Caco-2 (cell line): ENCODE measurements around the gene CSMD2. TPM values are rescaled to one million over a fixed set of nuclear protein-coding genes. Genes with fewer than 3 reads are reported as not detected.

Experiments used
- BruUV-seq: library from RNA; stranded (reverse); fragments of 400-500 nt; replicated peaks from 2 replicates; lab custom pipeline; 2021; lab: Mats Ljungman, UMichigan
- CTCF ChIA-PET: fragments of 300-600 bp; sonication (Branson Sonifier 250); formaldehyde crosslinking; loops from one replicate; lab custom pipeline; 2022; ENCODE audit warnings: antibody characterized with exemption; lab: Charles Lee
- POLR2A ChIA-PET: fragments of 300-600 bp; sonication (Branson Sonifier 250); formaldehyde crosslinking; loops from one replicate; lab custom pipeline; 2022; ENCODE audit warnings: antibody characterized with exemption; lab: Charles Lee
- DNase-seq, 2 experiments: peaks; one replicate each; pipeline versions ENCODE4 v3.0.0 to v3.0.0-alpha.2; 2020 to 2022
- H3K27me3 ChIP-seq: replicated peaks from 2 replicates; pipeline ENCODE4 v1.6.0; 2011; ENCODE audit warnings: low read length; ENCODE audit not compliant: control insufficient read depth, insufficient read depth
- H3K36me3 ChIP-seq: 2 replicates; pipeline ENCODE4 v1.5.1; 2011; ENCODE audit warnings: low read length; ENCODE audit not compliant: control insufficient read depth, insufficient read depth
- H3K4me1 ChIP-seq: fragments of 250-450 bp; sonication (Bioruptor Pico); 2 replicates; pipeline ENCODE4 v1.5.1; 2020; ENCODE audit warnings: mild to moderate bottlenecking
- H3K4me3 ChIP-seq: 2 replicates; pipeline ENCODE4 v1.5.1; 2011; ENCODE audit warnings: low read depth, mild to moderate bottlenecking, control low read depth, low read length
- H3K9me3 ChIP-seq: fragments of 250-450 bp; sonication (Bioruptor Pico); 2 replicates; pipeline ENCODE4 v1.5.1; 2020; ENCODE audit warnings: mild to moderate bottlenecking, moderate library complexity
- H3K27ac Mint-ChIP-seq: one replicate; pipeline ENCODE4 v1.8.0; 2022; ENCODE audit warnings: mixed read lengths; ENCODE audit not compliant: unreplicated experiment
- H3K27me3 Mint-ChIP-seq: one replicate; pipeline ENCODE4 v1.8.0; 2022; ENCODE audit warnings: mixed read lengths; ENCODE audit not compliant: insufficient read depth, unreplicated experiment
- H3K36me3 Mint-ChIP-seq: one replicate; pipeline ENCODE4 v1.8.0; 2022; ENCODE audit warnings: mild to moderate bottlenecking, mixed read lengths; ENCODE audit not compliant: insufficient read depth, unreplicated experiment
- H3K4me1 Mint-ChIP-seq: one replicate; pipeline ENCODE4 v1.8.0; 2022; ENCODE audit warnings: low read depth, mixed read lengths; ENCODE audit not compliant: unreplicated experiment
- H3K4me3 Mint-ChIP-seq: one replicate; pipeline ENCODE4 v1.8.0; 2022; ENCODE audit warnings: mild to moderate bottlenecking, moderate library complexity, mixed read lengths; ENCODE audit not compliant: unreplicated experiment
- H3K9me3 Mint-ChIP-seq: one replicate; pipeline ENCODE4 v1.8.0; 2022; ENCODE audit warnings: mixed read lengths; ENCODE audit not compliant: unreplicated experiment
- CTCF ChIP-seq, 2 experiments: fragments of 200-600 bp in 1 of 2; IDR thresholded peaks; 1 replicate in 1 of 2; 2 replicates in 1 of 2; pipeline versions ENCODE4 v1.5.1 to v1.8.0; 2011 to 2022; ENCODE audit warnings: antibody characterized with exemption in 1 of 2, control low read depth in 1 of 2, inconsistent platforms in 1 of 2, low read depth in 1 of 2, low read length in 1 of 2, mild to moderate bottlenecking in 1 of 2, moderate library complexity in 1 of 2; ENCODE audit not compliant: insufficient read depth in 1 of 2, severe bottlenecking in 1 of 2, unreplicated experiment in 1 of 2
- intact Hi-C: fragments of 100-400 bp; cut with micrococcal nuclease; formaldehyde crosslinking; loops from one replicate; pipeline ENCODE4 v1.10.0; 2022; ENCODE audit not compliant: unreplicated experiment
- total RNA-seq: library from RNA; stranded (reverse); gene quantifications from 2 replicates; pipeline ENCODE4 v1.2.3, GENCODE V29; 2022

The CSMD2 gene
- total RNA-seq, 1 experiment from 2014 or later: not detected

GRCh38 chr1:33932871-33933270 lies 232.2 kb downstream of the CSMD2 start:
- Histone ChIP-seq H3K36me3 (no peaks in the 10 kb centered on the region), H3K4me1 (no peaks in the 10 kb centered on the region), H3K27me3 (no peaks in the 10 kb centered on the region), H3K4me3 (no peak overlapping the region), H3K9me3 (no peaks in the 10 kb centered on the region)
- DNase-seq: no peak
- intact Hi-C loops: no loop called here
- H3K27me3 Mint-ChIP-seq: peaks cover 17% of the 10 kb centered on the region
- H3K27ac Mint-ChIP-seq: no peak overlapping the region
- no peak overlapping the region for H3K4me3 Mint-ChIP-seq
- no peak for TF ChIP-seq CTCF (IDR thresholded peaks at IDR 0.05; ENCODE audit: insufficient read depth in 1 of 2, low read depth in 1 of 2, low read length in 1 of 2, severe bottlenecking in 1 of 2, unreplicated experiment in 1 of 2)
- H3K4me1 Mint-ChIP-seq: no peaks in the 10 kb centered on the region
- POLR2A ChIA-PET: no interaction called here
- H3K36me3 Mint-ChIP-seq: no peaks in the 10 kb centered on the region
- H3K9me3 Mint-ChIP-seq: no peaks in the 10 kb centered on the region
- CTCF ChIA-PET: no interaction called here
- no TSS peak for BruUV-seq

DNA sequence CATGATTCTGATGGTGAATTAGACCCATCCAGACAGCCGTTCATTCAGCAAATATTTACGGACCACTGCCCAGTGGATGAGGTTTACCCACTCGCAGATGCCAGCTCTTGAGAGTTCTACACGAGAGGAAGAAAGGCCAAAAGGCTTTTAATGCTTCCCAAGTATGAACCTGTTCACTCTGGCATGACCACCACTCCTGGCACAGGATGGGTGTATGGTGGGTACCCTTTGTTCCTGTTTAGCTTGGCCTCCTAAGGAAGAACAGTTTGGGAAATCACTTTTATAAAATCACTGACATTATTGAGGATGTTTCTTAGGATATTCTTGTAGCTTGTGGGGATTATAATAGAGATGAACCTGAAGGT lies 233.9 kb downstream of the CSMD2 start:
- CTCF ChIA-PET: no interaction called here
- Histone ChIP-seq H3K36me3 (no peaks in the 10 kb centered on the region), H3K9me3 (no peaks in the 10 kb centered on the region), H3K27me3 (no peaks in the 10 kb centered on the region), H3K4me3 (no peak overlapping the region), H3K4me1 (no peaks in the 10 kb centered on the region)
- Mint-ChIP-seq H3K9me3 (no peaks in the 10 kb centered on the region), H3K27ac (no peak overlapping the region), H3K27me3 (peaks cover 17% of the 10 kb centered on the region), H3K4me1 (no peaks in the 10 kb centered on the region), H3K4me3 (no peak overlapping the region), H3K36me3 (no peaks in the 10 kb centered on the region)
- TF ChIP-seq CTCF (IDR thresholded peaks at IDR 0.05; ENCODE audit: insufficient read depth in 1 of 2, low read depth in 1 of 2, low read length in 1 of 2, severe bottlenecking in 1 of 2, unreplicated experiment in 1 of 2): no peak
- no peak for DNase-seq
- BruUV-seq: no TSS peak
- intact Hi-C loops: no loop called here
- POLR2A ChIA-PET: no interaction called here

GRCh38 chr1:33930346-33931110 lies 234.5 kb downstream of the CSMD2 start:
- Mint-ChIP-seq H3K4me1 (no peaks in the 10 kb centered on the region), H3K36me3 (no peaks in the 10 kb centered on the region), H3K27ac (no peak overlapping the region), H3K9me3 (no peaks in the 10 kb centered on the region), H3K27me3 (peaks cover 17% of the 10 kb centered on the region), H3K4me3 (no peak overlapping the region)
- TF ChIP-seq CTCF (IDR thresholded peaks at IDR 0.05; ENCODE audit: insufficient read depth in 1 of 2, low read depth in 1 of 2, low read length in 1 of 2, severe bottlenecking in 1 of 2, unreplicated experiment in 1 of 2): no peak
- ChIA-PET CTCF (no interaction called here), POLR2A (no interaction called here)
- H3K4me3 ChIP-seq: no peak overlapping the region
- no peaks in the 10 kb centered on the region for H3K4me1 ChIP-seq
- H3K27me3 ChIP-seq: no peaks in the 10 kb centered on the region
- no peaks in the 10 kb centered on the region for H3K36me3 ChIP-seq
- no peak for DNase-seq
- intact Hi-C loops: no loop called here
- BruUV-seq: no TSS peak
- no peaks in the 10 kb centered on the region for H3K9me3 ChIP-seq
